LNCaP clone FGC (cell line): ENCODE results near the gene SAMD11.

ENCODE experiments used
- DNase-seq: peaks from one replicate; pipeline ENCODE4 v3.0.0-alpha.2; 2011; ENCODE audit warnings: low read depth
- H3K4me3 ChIP-seq: 2 replicates; pipeline ENCODE4 v1.5.1; 2011; ENCODE audit warnings: mild to moderate bottlenecking, low read depth, low read length, control low read depth
- CTCF ChIP-seq: IDR thresholded peaks from 2 replicates; pipeline ENCODE4 v1.5.1; 2012; ENCODE audit warnings: mild to moderate bottlenecking; ENCODE audit not compliant: control insufficient read depth, insufficient read depth; ENCODE audit errors: extremely low read depth

SAMD11 gene

GRCh38 chr1:917466-918091 is 6.1 kb upstream of the SAMD11 start:
- TF ChIP-seq CTCF: no peak
- peak; percentile 47 for DNase-seq

GRCh38 chr1:918353-918752 is 5.4 kb upstream of the SAMD11 start:
- TF ChIP-seq CTCF: no peak
- no peak for DNase-seq

More at GRCh38 chr1:917466-918091, 6.1 kb upstream of the SAMD11 start:
- H3K4me3 ChIP-seq: no peak overlapping the region

GRCh38 chr1:918843-919242 is 4.9 kb upstream of the SAMD11 start:
- H3K4me3 ChIP-seq: no peak overlapping the region
- TF ChIP-seq CTCF: no peak
- DNase-seq: no peak

More at GRCh38 chr1:918353-918752, 5.4 kb upstream of the SAMD11 start:
- no peak overlapping the region for H3K4me3 ChIP-seq

GRCh38 chr1:919271-919872 is 4.4 kb upstream of the SAMD11 start:
- H3K4me3 ChIP-seq: no peak overlapping the region
- no peak for DNase-seq
- no peak for TF ChIP-seq CTCF

- no peak for DNase-seq
- H3K4me3 ChIP-seq: no peak overlapping the region
- TF ChIP-seq CTCF: no peak
Measured at GRCh38 chr1:920010-920409, 3.7 kb upstream of the SAMD11 start.

GRCh38 chr1:920521-920920 is 3.2 kb upstream of the SAMD11 start:
- no peak for TF ChIP-seq CTCF
- H3K4me3 ChIP-seq: no peak overlapping the region
- DNase-seq: no peak

- TF ChIP-seq CTCF: peak; percentile 41
- H3K4me3 ChIP-seq: no peak overlapping the region
- DNase-seq: no peak
Measured at GRCh38 chr1:921011-921837, 2.5 kb upstream of the SAMD11 start.
